OCI-M2 (cell line): ENCODE results near the gene IFI27L2.

Source experiments
- DNase-seq: peaks from one replicate; lab custom pipeline; 2025; ENCODE audit not compliant: unreplicated experiment; lab: John Stamatoyannopoulos, UW

The IFI27L2 gene

GRCh38 chr14:94103554-94104150, 25.8 kb downstream of the IFI27L2 start:
- DNase-seq = no peak

GRCh38 chr14:94102768-94103482, 26.5 kb downstream of the IFI27L2 start:
- no peak for DNase-seq

- no peak for DNase-seq
Observed at GRCh38 chr14:94101748-94102147, 27.7 kb downstream of the IFI27L2 start.

GRCh38 chr14:94100847-94101246, 28.6 kb downstream of the IFI27L2 start:
- no peak for DNase-seq

- DNase-seq = no peak
Observed at GRCh38 chr14:94099006-94099405, 30.4 kb downstream of the IFI27L2 start.

GRCh38 chr14:94098326-94098992, 30.9 kb downstream of the IFI27L2 start:
- DNase-seq = no peak

GRCh38 chr14:94097091-94097490, 32.3 kb downstream of the IFI27L2 start:
- no peak for DNase-seq

- DNase-seq = no peak
Observed at GRCh38 chr14:94093418-94093817, 36.0 kb downstream of the IFI27L2 start.

GRCh38 chr14:94089479-94089878, 39.9 kb downstream of the IFI27L2 start:
- no peak for DNase-seq

- DNase-seq = no peak
Observed at GRCh38 chr14:94088516-94088915, 40.9 kb downstream of the IFI27L2 start.

- DNase-seq = no peak
Observed at GRCh38 chr14:94087891-94088290, 41.5 kb downstream of the IFI27L2 start.

- no peak for DNase-seq
Observed at GRCh38 chr14:94081386-94081820, 48.0 kb downstream of the IFI27L2 start.

- DNase-seq = peak; percentile 77
Observed at GRCh38 chr14:94080621-94081385, 48.6 kb downstream of the IFI27L2 start, which contains the start of the genes DDX24 and IFI27L1. TSS of gene DDX24 (minus strand) at chr14:94081202. CDS start at chr14:94079742, 1,460 bp downstream. TSS of gene IFI27L1 (plus strand) at chr14:94081310. CDS start at chr14:94096938, 15,628 bp downstream.

GRCh38 chr14:94079891-94080620, 49.3 kb downstream of the IFI27L2 start:
- DNase-seq = no peak

- DNase-seq = no peak
Observed at GRCh38 chr14:94077823-94078222, 51.6 kb downstream of the IFI27L2 start.
